GM04503 (cell line): ENCODE data around the gene CD6.

Source experiments
- DNase-seq: peaks from one replicate; pipeline ENCODE4 v3.0.0-alpha.2; 2012; ENCODE audit warnings: low read depth

The CD6 gene

DNA sequence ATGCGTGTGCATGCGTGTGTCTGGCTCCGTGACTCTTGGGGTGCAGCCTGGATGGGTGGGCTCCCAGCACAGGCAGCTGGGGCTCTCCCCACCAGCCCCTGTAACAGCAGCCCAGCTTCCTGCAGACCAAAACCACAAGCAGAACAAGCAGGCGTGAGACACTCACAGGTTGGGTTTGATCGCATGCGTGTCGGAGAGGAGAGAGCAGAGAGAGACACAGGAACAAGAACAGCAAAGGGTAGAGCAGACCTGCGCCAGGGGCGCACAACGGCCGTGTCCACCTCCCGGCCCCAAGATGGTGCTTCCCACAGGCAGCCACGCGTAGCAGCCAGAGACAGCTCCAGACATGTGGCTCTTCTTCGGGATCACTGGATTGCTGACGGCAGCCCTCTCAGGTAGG, at the start of gene CD6:
Gene CD6, plus strand, starts transcription at position 161 of the 400 bp plus-strand sequence. Its CDS starts 186 bp downstream, at position 347.
- DNase-seq = no peak

DNA sequence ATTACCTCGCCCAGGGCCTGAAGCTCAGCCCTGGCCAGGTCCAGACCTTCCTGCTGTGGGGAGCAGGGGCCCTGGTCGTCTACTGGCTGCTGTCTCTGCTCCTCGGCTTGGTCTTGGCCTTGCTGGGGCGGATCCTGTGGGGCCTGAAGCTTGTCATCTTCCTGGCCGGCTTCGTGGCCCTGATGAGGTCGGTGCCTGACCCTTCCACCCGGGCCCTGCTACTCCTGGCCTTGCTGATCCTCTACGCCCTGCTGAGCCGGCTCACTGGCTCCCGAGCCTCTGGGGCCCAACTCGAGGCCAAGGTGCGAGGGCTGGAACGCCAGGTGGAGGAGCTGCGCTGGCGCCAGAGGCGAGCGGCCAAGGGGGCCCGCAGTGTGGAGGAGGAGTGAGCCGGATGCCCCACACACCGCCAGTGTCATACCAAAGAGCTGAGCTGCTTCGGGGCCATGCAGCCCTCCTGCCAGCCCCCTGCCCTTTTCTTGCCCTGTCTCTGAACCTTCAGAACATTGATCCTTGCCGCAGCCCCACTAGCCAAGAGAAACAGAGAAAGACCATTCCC, 49.6 kb upstream of the CD6 start:
- no peak for DNase-seq

DNA sequence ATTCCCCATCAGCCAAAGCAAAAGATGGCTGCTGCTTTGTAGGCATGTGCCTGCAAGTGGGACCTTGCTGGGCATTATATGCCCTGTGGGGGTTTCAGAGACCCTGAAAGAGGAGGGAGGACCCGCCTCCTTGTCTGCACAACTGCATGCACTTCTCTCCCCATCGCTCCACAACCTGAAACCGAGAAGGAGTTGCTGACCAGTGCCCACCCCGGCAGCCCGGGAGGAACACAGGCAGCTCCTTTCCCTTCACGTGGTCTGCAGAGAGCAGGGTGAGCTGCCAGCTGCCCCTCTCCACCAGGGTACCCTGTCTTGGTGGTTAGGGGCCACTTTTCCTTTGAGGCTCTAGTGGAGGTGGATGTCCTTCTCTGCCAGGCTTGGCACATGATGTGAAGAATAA, 48.6 kb upstream of the CD6 start:
- no peak for DNase-seq

GRCh38 chr11:60923326-60923725, 48.2 kb upstream of the CD6 start:
- DNase-seq = no peak

DNA sequence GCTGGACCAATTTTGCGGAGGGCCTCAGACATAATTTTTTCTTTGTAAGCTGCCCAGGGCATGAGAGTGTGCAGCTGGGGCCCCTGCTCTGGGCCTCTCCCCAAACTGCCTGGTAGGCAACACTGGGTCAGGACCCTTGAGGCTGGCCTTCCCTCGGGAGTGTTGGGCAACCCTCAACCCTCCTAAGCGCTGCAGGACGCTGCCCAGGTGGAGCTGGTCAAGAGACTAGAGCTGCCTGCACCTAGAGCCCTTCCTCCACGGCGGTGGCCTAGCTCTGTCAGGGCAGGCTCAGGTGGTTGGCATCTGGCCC, 47.7 kb upstream of the CD6 start:
- no peak for DNase-seq

DNA sequence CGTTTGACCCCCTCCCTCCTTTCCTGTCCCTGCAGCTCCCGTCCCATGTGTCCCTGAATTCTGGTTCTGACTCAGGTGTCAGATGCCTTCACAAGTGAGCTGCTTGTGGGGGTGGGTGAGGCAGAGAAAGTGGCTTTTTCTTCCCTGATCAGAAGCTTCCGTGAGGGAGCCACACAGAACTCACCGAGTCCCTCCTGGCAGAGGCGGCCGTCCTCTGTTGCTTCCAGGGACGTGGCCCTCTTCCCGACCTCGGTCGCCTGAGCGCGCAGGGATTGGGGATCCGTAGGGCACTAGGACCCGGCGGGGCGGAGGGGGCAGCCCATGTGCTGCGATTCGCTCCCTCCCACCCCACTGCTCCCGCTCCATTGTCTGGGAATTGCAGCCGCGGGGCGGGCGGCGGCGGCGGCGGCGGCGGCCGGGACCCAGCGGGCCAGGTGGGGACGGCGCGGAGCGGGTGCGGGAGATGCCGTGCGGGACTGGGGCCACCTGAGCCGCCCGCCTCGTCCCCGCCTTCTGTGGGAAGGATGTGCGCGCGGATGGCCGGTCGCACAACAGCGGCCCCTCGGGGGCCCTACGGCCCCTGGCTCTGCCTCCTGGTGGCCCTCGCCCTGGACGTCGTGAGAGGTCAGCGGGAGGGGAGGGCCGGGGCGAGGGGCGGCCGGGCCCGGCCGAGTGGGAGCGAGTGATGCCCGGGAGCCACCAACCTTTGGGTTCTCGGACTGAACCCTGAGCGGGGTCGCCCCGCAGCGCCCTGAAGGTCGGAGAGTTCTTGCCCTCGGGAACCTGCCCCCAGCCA, 47.2 kb upstream of the CD6 start, which contains the start of gene TMEM132A:
Gene TMEM132A, plus strand, starts transcription at position 351 of the 796 bp plus-strand sequence. Its CDS starts 174 bp downstream, at position 525.
- no peak for DNase-seq

- no peak for DNase-seq
These were observed 46.3 kb upstream of the CD6 start for GRCh38 chr11:60924906-60925853.

DNA sequence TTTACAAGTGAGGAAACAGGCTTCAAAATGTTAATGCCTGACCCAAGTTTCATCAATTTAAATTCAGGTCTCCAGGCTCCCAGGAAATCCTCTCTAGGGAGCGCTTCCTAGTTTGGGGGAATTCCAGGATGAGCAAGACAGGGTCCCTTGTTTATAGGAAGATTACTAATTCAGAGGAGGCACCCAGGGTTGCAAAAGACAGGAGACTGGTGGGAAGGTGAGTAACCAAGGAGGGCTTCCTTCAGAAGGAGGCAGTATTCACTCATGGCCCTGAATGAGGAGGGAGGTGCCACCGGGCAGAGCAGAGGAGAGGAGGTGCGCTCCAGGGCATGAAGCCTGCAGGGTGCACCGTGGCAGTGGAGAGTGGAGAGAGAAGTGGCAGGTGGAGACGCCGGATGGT, 45.6 kb upstream of the CD6 start:
- DNase-seq = no peak

DNA sequence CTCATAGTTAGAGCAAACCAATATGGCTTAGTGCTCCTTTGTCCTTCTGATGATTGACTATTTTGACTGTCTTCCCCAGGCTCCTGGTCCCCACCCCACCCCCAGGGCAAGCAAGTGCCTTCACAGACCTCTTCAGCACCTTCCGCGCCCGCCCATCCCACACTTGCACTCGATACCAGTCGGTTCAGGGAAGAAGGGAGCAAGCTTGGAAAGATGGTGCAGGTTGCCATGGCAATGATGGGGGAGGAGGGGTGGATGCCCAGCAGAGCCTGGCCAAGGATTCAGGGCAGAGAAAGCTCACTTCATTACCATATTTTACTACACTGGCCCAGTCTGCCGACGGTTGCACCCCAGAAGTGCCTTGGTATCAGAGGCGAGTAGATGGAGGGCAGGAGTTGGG, 45.0 kb upstream of the CD6 start:
- DNase-seq = no peak

DNA sequence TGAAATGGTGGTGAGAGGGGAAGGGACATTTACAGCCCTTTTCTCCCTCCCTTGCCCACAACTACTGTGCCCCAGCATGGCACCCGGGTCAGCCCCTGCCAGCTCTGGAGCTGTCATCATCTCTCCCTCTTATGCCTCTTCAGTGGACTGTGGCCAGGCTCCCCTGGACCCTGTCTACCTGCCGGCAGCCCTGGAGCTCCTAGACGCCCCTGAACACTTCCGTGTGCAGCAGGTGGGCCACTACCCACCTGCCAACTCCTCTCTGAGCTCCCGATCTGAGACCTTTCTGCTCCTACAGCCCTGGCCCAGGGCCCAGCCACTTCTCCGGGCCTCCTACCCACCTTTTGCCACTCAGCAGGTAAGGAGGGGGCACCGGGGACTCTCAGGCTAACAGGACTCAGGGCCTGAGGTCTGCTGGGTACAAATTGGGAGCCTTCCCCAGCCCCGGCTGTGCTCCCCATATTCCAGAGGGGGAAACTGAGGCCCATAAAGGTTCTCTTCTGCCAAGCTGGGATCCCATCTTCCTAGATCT, 44.4 kb upstream of the CD6 start:
- no peak for DNase-seq

- no peak for DNase-seq
These were observed 43.9 kb upstream of the CD6 start for GRCh38 chr11:60927600-60927999.

DNA sequence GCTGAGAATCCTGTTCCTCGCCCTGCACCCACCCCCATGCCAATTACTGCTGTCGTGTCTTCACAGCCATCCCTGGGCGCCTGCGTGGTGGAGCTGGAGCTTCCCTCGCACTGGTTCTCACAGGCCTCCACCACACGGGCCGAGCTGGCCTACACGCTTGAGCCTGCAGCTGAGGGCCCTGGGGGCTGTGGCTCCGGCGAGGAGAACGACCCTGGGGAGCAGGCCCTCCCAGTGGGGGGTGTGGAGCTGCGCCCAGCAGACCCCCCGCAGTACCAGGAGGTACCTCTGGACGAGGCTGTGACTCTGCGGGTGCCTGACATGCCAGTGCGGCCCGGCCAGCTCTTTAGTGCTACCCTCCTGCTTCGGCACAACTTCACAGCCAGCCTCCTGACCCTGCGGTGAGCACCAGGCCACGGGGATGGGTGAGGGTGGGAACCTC, 42.9 kb upstream of the CD6 start:
- DNase-seq = no peak

DNA sequence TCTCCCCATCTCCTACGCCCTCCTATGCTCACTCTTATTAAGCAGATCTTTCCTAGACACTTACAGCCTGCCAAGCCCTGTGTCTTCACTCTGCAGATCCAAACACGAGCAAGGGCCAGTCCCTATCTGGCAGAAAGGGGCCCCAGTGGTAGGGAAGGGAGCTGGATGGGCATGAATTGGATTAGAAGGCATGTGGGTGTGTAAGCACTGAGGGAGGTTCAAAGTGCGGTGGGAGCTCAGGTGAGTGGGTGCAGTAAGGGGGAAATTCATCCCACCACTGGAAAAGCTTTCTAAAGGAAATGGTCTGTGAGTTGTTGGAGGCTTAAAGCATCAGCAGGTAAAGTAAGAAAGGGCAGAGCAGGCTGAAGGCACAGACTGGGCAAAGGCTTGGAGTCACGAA, 41.7 kb upstream of the CD6 start:
- no peak for DNase-seq

- no peak for DNase-seq
These were observed 41.1 kb upstream of the CD6 start for GRCh38 chr11:60930394-60930793.

- no peak for DNase-seq
These were observed 39.6 kb upstream of the CD6 start for GRCh38 chr11:60931917-60932316.

- no peak for DNase-seq
These were observed 38.7 kb upstream of the CD6 start for GRCh38 chr11:60932605-60933356.

DNA sequence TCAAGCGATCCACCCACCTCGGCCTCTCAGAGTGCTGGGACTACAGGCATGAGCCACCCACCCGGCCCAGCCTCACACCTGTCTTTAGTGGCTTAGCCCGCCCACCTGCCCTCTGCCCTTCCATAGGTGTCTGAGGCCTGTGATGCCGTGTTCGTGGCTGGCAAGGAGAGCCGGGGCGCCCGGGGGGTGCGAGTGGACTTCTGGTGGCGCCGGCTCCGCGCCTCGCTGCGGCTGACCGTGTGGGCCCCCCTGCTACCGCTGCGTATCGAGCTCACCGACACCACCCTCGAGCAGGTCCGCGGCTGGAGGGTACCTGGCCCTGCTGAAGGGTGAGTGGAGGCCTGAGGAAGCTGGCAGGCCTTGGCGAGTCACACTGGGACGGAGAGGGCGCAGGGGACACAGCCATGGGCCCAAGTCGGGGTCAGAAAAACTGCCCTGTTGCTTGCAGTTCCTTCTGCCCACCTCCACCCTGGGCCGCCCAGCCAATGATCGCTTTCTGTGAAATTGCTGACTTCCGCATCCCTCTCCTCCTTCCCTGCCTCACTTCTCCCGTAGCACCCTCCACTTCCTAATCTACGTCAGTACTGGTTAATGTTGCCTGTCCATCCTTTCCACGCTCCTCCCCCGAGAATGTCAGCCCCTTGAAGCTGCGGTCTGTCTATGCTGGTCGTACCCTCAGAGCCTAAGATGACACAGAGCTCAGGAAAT, 37.9 kb upstream of the CD6 start:
- no peak for DNase-seq

DNA sequence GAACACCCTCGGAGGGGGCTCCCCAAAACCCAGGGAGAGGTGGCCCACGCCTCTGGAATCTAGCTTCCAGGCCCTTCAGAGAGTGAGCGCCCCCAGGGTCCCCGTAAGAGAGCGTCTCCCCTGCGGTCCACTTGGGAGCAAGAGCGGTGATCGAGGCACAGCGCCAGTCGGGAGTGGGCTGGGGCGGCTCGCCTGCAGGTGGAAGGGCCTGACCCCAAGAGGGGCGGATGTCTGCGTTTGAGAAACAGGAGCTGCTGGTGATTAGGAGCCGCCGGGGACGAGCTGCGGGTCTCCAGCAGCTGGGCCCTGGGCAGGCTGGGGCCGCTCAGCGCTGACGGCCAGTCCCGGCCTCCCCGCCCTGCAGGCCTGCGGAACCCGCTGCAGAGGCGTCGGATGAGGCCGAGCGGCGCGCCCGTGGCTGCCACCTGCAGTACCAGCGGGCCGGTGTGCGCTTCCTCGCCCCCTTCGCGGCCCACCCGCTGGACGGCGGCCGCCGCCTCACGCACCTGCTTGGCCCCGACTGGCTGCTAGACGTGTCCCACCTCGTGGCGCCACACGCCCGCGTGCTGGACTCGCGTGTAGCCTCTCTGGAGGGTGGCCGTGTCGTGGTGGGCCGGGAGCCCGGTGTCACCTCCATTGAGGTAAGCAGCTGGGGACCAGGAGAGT, 37.2 kb upstream of the CD6 start:
- DNase-seq = no peak

DNA sequence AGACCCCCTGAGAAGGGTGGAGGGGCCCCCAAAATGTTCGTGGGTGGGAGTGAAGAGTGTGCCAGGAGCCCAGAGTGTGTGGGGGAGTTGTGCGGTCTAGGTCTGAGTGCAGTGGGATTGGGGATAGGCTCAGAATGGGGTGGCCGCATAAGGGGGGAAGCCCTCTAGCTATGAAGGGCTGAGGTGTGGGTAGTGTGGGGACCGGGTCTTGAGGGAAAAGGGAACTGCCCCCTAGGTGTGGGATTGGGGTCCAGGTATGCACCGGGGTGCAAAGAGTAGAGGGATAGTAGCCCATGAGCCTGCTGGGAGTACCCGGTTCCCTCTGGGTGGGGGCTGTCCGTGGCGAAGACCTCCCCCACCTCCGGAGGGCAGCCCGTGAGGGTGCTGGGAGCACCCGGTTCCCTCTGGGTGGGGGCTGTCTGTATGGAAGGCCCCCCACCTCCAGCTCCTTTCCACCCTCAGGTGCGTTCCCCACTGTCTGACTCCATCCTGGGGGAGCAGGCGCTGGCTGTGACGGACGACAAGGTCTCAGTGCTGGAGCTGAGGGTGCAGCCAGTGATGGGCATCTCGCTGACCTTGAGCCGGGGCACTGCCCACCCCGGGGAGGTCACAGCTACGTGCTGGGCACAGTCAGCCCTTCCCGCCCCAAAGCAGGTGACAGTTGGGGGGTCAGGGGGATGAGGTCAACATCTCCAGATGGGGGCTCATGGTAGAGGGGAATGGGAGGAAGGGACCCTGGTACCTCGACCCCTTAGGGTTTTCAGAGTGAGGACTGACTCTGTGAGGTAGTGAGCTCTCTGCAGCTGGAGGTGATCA, 36.5 kb upstream of the CD6 start:
- no peak for DNase-seq
